ENCODE measurements around the gene TAF15. TPM values are rescaled to one million over a fixed set of nuclear protein-coding genes. Genes with fewer than 3 reads are reported as not detected.

The TAF15 gene
- total RNA-seq, 2 donors from 2014 or later = 57.2 to 86.1 TPM

DNA sequence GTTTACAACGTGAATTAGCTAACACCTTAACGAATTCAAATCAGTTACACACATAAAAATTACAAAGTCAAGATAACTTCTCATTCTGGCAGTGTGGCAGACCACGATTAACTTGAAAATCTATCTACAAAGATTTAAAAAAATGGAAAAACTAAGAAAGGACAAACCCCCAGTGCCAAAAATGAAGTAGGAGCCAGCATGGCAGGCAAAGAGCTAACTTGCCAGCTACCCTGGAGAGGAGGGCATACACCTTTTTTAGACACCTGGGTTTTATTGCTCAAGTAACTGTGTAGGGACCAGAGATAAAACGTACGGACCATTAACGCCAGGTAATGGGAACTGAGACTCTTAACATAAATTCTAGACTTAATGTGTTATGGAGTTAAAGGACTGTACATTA, 2.5 kb downstream of the TAF15 start:
- Histone ChIP-seq H3K9me3 (no peaks in the 10 kb centered on the region), H3K36me3 (no peaks in the 10 kb centered on the region), H3K4me3 (no peak overlapping the region), H3K27me3 (replicated peaks; ENCODE audit: insufficient read depth) (no peaks in the 10 kb centered on the region), H3K4me1 (replicated peaks) (peaks cover 8% of the 10 kb centered on the region), H3K27ac (no peak overlapping the region)
- intact Hi-C loops (cut with DNase I) = no loop called here
- TF ChIP-seq POLR2AphosphoS5 (IDR thresholded peaks at IDR 0.05) (no peak), POLR2A (IDR thresholded peaks at IDR 0.05) (no peak)
- TF ChIP-seq, protein P1, sequence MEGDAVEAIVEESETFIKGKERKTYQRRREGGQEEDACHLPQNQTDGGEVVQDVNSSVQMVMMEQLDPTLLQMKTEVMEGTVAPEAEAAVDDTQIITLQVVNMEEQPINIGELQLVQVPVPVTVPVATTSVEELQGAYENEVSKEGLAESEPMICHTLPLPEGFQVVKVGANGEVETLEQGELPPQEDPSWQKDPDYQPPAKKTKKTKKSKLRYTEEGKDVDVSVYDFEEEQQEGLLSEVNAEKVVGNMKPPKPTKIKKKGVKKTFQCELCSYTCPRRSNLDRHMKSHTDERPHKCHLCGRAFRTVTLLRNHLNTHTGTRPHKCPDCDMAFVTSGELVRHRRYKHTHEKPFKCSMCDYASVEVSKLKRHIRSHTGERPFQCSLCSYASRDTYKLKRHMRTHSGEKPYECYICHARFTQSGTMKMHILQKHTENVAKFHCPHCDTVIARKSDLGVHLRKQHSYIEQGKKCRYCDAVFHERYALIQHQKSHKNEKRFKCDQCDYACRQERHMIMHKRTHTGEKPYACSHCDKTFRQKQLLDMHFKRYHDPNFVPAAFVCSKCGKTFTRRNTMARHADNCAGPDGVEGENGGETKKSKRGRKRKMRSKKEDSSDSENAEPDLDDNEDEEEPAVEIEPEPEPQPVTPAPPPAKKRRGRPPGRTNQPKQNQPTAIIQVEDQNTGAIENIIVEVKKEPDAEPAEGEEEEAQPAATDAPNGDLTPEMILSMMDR (IDR thresholded peaks at IDR 0.05) = no peak
- DNase-seq (ENCODE audit: low spot score) = no peak
- 77% methylated on average over 6 of the region's 6 CpGs for WGBS

GRCh38 chr17:35812456-35812855, 3.2 kb downstream of the TAF15 start:
- TF ChIP-seq, protein P1 (IDR thresholded peaks at IDR 0.05) = no peak
- TF ChIP-seq POLR2AphosphoS5 (IDR thresholded peaks at IDR 0.05) (no peak), POLR2A (IDR thresholded peaks at IDR 0.05) (no peak)
- intact Hi-C loops (cut with DNase I) = no loop called here
- Histone ChIP-seq H3K4me3 (no peak overlapping the region), H3K27me3 (replicated peaks; ENCODE audit: insufficient read depth) (no peaks in the 10 kb centered on the region), H3K4me1 (replicated peaks) (peaks cover 8% of the 10 kb centered on the region), H3K9me3 (no peaks in the 10 kb centered on the region), H3K27ac (no peak overlapping the region), H3K36me3 (no peaks in the 10 kb centered on the region)
- 89% methylated on average over 5 of the region's 5 CpGs for WGBS
- no peak for DNase-seq (ENCODE audit: low spot score)

DNA sequence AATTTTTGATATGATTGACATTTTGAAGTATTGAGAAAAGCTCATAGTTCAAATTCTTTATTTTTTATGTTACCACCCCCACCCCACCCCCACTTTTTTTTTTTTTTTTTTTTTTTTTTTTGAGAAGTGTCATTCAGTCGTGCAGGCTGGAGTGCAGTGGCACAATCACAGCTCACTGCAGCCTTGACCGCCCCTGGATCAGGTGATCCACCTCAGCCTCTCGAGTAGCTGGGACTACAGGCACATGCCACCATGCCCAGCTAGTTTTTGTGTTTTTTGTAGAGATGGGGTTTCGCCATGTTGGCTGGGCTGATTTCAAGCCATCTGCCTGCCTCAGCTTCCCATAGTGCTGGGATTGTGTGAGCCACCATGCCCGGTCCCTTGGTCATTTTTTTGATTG, 7.4 kb downstream of the TAF15 start:
- Histone ChIP-seq H3K36me3 (no peaks in the 10 kb centered on the region), H3K4me3 (no peak overlapping the region), H3K27ac (no peak overlapping the region), H3K4me1 (replicated peaks) (peaks cover 8% of the 10 kb centered on the region), H3K9me3 (no peaks in the 10 kb centered on the region), H3K27me3 (replicated peaks; ENCODE audit: insufficient read depth) (no peaks in the 10 kb centered on the region)
- WGBS = 84% methylated on average over 5 of the region's 5 CpGs
- TF ChIP-seq, protein P1 (IDR thresholded peaks at IDR 0.05) = no peak
- no peak for TF ChIP-seq POLR2AphosphoS5 (IDR thresholded peaks at IDR 0.05)
- TF ChIP-seq POLR2A (IDR thresholded peaks at IDR 0.05) = no peak
- no peak for DNase-seq (ENCODE audit: low spot score)
- intact Hi-C loops (cut with DNase I) = no loop called here

GRCh38 chr17:35817196-35817595, 7.9 kb downstream of the TAF15 start:
- DNase-seq (ENCODE audit: low spot score) = no peak
- H3K9me3 ChIP-seq = no peaks in the 10 kb centered on the region
- no peak overlapping the region for H3K27ac ChIP-seq
- H3K4me3 ChIP-seq = no peak overlapping the region
- no peaks in the 10 kb centered on the region for H3K27me3 ChIP-seq (replicated peaks; ENCODE audit: insufficient read depth)
- no peak for TF ChIP-seq POLR2A (IDR thresholded peaks at IDR 0.05)
- TF ChIP-seq, protein P1 (IDR thresholded peaks at IDR 0.05) = no peak
- TF ChIP-seq POLR2AphosphoS5 (IDR thresholded peaks at IDR 0.05) = no peak
- intact Hi-C loops (cut with DNase I) = no loop called here
- 48% methylated on average over 1 of the region's 1 CpG for WGBS
- no peaks in the 10 kb centered on the region for H3K36me3 ChIP-seq
- H3K4me1 ChIP-seq (replicated peaks) = peaks cover 8% of the 10 kb centered on the region

DNA sequence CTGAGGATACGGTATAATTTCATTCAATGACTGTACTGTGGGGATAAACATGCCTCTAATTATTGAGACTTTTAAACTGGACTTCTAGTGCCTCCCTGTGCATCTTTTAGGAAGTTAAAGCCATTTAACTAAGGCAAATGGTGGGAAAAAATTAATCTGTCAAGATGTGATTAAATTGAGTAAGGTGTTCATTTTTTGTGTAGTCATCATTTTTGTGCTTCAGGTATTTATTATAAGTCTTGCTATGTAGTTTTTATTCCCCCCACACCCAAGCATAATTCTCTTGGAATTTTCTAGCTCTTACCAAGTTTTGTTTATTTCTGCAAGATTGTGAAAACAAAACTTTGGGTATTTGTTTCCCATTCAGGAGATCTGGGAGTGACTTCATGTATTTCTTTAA, 10.2 kb downstream of the TAF15 start:
- Histone ChIP-seq H3K4me1 (replicated peaks) (peaks cover 5% of the 10 kb centered on the region), H3K27me3 (replicated peaks; ENCODE audit: insufficient read depth) (no peaks in the 10 kb centered on the region), H3K27ac (peak overlapping the region in 1 of 2 donors; percentile 60), H3K9me3 (no peaks in the 10 kb centered on the region), H3K4me3 (no peak overlapping the region), H3K36me3 (peaks cover 4 to 7% of the 10 kb centered on the region in 2 donors)
- 39% methylated on average over 1 of the region's 1 CpG for WGBS
- intact Hi-C loops (cut with DNase I) = no loop called here
- no peak for DNase-seq (ENCODE audit: low spot score)
- TF ChIP-seq, protein P1 (IDR thresholded peaks at IDR 0.05) = no peak
- TF ChIP-seq POLR2AphosphoS5 (IDR thresholded peaks at IDR 0.05) (no peak), POLR2A (IDR thresholded peaks at IDR 0.05) (no peak)

Data from prostate gland (tissue), 2 donors.